Left kidney (tissue), 2 donors: ENCODE results near the gene LDLR. TPM values are rescaled to one million over a fixed set of nuclear protein-coding genes. Genes with fewer than 3 reads are reported as not detected.
A peak's percentile ranks its signal among the peaks of the same experiment; 100 is the strongest.
"Not testable (repeated sequence)": the region's sequence is repeated elsewhere in the genome, so short reads cannot be mapped to it uniquely, and the experiment has no call there.

Experiments
- DNase-seq: peaks from one replicate; pipeline ENCODE4 v3.0.0-alpha.2; 2013
- polyA plus RNA-seq: library from polyadenylated mRNA; unstranded; fragments of 120-200 nt; gene quantifications from one replicate; pipeline ENCODE4 v1.2.1, GENCODE V29; 2013; ENCODE audit not compliant: insufficient read length

LDLR gene
- polyA plus RNA-seq, 1 donor: 17.6 TPM

- no peak for DNase-seq
These were observed 19.7 kb upstream of the LDLR start for GRCh38 chr19:11069561-11069960.

GRCh38 chr19:11070123-11070522 is 19.1 kb upstream of the LDLR start:
- no peak for DNase-seq

- no peak for DNase-seq
These were observed 15.7 kb upstream of the LDLR start for GRCh38 chr19:11073568-11073967.

- not testable (repeated sequence) for DNase-seq
These were observed 12.5 kb upstream of the LDLR start for GRCh38 chr19:11076792-11077191.

GRCh38 chr19:11078893-11079292 is 10.4 kb upstream of the LDLR start:
- DNase-seq: no peak

- DNase-seq: no peak
These were observed 9.3 kb upstream of the LDLR start for GRCh38 chr19:11079999-11080398.

- no peak for DNase-seq
These were observed 1.3 kb upstream of the LDLR start for GRCh38 chr19:11087870-11088505.

GRCh38 chr19:11088506-11089253 is 583 bp upstream of the LDLR start:
- DNase-seq: no peak

GRCh38 chr19:11090014-11090263 is 676 bp downstream of the LDLR start:
- DNase-seq: not testable (repeated sequence)

- peak; percentile 96 for DNase-seq
These were observed 1.2 kb downstream of the LDLR start for GRCh38 chr19:11090264-11090996.

- no peak for DNase-seq
These were observed 1.9 kb downstream of the LDLR start for GRCh38 chr19:11090997-11091702.

GRCh38 chr19:11091703-11092153 is 2.5 kb downstream of the LDLR start:
- DNase-seq: no peak

- no peak for DNase-seq
These were observed 2.9 kb downstream of the LDLR start for GRCh38 chr19:11092181-11092538.

- DNase-seq: no peak
These were observed 4.5 kb downstream of the LDLR start for GRCh38 chr19:11093689-11094238.

GRCh38 chr19:11094520-11094894 is 5.2 kb downstream of the LDLR start:
- DNase-seq: no peak

GRCh38 chr19:11096210-11096841 is 7.1 kb downstream of the LDLR start:
- DNase-seq: no peak

GRCh38 chr19:11097367-11097766 is 8.1 kb downstream of the LDLR start:
- not testable (repeated sequence) for DNase-seq

GRCh38 chr19:11098327-11098726 is 9.1 kb downstream of the LDLR start:
- DNase-seq: no peak

GRCh38 chr19:11098861-11099260 is 9.6 kb downstream of the LDLR start:
- DNase-seq: no peak

- DNase-seq: no peak
These were observed 10.8 kb downstream of the LDLR start for GRCh38 chr19:11100049-11100448.

- DNase-seq: no peak
These were observed 11.8 kb downstream of the LDLR start for GRCh38 chr19:11101057-11101456.

- no peak for DNase-seq
These were observed 13.7 kb downstream of the LDLR start for GRCh38 chr19:11102944-11103343.
